ENCODE data around the gene IRF2BP2.

IRF2BP2 gene

DNA sequence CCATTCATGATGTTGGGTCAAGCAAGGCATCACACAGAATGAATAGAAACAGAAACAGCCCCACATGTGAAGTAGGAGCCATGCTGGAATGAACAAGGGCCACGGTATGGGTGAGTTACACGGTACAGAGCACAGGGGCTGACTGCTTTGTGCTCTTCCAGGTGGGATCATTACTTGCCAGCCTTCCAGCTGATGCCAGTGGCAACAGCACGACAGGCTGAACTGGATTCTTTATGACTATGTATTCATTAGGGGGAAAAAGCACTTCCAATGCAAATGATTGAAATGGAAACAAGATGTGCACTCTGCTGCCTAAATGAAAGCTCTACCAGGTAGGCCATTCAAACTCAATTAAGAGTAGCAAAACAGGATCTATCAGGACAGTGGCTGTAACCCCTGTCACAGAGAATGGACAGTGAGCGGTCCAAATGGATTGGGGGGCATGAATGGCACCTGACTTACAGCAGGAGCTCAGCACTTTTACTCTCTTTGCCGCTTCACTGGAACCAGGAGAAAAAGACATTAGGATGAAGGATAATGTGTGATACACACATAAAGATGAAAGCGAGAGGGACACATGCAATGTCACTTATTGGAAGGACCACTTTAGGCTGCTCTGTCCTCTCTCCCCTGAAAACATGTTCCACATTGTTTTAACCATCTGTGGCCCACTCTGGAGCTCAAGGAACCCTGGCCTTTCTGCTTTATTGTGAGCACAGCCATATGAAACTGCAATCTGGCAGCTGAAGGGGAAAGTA is 23.4 kb upstream of the IRF2BP2 start:
- DNase-seq = no peak

- DNase-seq = no peak
Measured at GRCh38 chr1:234632225-234632624, 22.2 kb upstream of the IRF2BP2 start.

DNA sequence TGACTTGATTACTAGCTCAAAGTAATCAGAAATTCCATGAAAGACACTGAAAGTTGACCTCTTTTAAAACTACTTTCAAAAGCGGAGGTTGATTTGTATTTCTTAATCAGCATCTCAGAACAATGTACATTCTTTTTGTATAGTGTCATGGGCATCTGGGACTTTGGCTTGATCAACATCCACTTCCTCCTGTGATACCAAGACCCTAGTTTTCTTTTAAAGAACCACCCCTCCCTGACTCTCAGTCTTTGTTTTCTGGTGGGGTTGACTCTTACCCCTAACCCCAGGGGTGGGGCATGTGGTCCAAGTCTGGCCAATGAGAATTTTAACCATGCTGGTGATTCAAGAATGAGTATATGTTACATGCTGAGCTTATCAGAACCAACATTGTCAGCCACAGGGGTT is 21.7 kb upstream of the IRF2BP2 start:
- no peak for DNase-seq

GRCh38 chr1:234629026-234629425 is 19.0 kb upstream of the IRF2BP2 start:
- no peak for DNase-seq

- DNase-seq = no peak
Measured at GRCh38 chr1:234628089-234628488, 18.1 kb upstream of the IRF2BP2 start.

DNA sequence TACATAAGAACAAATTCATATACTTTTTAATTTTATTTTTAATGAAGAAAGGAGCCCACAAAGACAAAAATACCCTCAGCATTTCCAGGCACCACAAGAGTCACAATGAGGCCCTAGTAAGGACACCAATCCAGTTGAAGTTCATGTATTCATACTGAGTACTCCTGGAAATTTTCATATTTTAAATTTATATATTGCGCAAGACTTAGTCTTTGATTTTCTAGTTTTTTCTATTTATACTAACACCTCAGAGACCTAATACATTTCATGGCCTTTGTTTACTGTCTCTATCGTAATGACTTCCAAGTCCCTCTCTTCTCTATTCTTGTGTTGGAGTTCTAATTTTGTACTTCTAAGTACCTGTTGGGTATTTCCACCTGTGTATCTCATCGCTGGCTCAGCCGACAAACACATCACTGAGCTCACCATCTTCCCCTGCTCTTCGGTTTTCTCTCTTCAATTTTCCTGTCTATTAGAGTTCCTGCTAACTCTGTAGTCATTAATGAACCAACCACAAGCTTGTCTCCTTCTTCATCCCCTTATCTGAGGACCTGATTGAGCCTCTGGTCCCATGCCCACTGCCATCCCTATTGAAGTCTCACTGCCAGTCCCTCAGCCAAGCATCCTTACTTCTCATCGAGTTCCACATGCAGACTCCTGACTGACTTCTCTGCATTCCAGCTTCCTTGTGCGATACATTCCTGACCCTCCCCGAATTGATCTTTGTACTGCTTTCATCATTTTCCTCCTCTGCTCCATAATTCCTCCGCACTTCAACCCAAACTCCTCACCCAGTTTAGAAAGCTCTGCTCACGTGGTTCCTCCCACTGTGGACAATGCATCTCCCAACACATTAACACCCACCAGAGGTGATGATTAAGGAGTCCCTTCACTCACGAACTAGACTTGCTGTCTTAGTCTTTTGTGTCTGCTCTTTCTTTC is 17.3 kb upstream of the IRF2BP2 start:
- no peak for DNase-seq

GRCh38 chr1:234626391-234626790 is 16.4 kb upstream of the IRF2BP2 start:
- no peak for DNase-seq

DNA sequence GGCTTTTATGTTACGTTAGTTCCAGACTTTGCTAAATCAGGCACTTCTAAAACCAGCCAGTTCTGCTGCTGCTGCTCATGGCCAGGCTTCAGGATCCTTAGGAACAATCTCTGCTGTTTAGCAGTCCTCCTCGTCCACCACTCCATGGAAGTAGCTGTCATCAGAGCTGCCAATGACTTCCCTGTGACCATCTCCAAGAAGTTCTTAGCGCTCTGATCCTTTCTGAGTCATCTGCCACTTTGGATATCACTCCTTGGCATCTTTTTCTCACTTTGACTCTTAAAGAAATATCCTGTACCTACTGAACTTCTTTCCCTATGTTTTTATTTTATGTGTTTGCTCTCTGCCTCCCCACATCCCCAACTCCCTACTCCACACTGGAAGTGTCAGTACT is 14.7 kb upstream of the IRF2BP2 start:
- no peak for DNase-seq

- DNase-seq = no peak
Measured at GRCh38 chr1:234621657-234622335, 11.8 kb upstream of the IRF2BP2 start.

DNA sequence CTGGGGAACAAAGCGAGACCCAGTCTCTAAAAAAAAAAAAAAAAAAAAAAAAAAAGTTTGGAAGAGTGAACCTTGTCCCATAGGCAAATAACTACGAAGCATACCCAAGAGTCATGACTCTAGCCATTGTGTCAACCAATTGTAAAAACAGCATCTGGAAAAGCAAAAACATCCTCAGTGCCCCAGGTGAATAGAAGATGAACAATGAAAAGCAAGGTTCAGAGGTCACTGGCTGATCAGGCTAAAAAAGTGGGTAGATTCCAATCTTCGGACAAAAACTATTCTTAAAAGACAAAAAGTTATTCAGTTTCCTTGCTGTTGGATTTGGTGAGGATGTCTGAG is 11.1 kb upstream of the IRF2BP2 start:
- no peak for DNase-seq

GRCh38 chr1:234620272-234621126 is 10.5 kb upstream of the IRF2BP2 start:
- DNase-seq = no peak

- DNase-seq = no peak
Measured at GRCh38 chr1:234619794-234620247, 9.8 kb upstream of the IRF2BP2 start.

DNA sequence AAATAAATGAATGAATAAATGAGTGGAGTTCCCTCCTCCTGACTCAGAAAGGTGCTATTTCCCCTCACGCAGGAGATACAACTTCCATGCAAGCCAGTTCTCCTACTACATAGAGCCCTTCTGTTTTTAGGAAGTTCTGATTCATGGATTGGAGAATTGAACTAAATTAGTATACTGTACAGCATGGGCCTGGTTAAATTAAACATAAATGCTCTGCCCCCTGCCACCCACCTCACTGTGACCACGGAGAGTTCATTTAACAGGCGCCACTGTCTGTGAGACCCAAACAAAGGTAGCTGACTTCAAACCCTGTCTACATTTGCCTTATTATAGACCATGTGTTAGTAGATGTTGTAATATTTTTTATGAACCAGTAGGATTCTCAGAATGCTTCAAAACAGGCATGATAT is 9.1 kb upstream of the IRF2BP2 start:
- no peak for DNase-seq

GRCh38 chr1:234618737-234619049 is 8.7 kb upstream of the IRF2BP2 start:
- no peak for DNase-seq

DNA sequence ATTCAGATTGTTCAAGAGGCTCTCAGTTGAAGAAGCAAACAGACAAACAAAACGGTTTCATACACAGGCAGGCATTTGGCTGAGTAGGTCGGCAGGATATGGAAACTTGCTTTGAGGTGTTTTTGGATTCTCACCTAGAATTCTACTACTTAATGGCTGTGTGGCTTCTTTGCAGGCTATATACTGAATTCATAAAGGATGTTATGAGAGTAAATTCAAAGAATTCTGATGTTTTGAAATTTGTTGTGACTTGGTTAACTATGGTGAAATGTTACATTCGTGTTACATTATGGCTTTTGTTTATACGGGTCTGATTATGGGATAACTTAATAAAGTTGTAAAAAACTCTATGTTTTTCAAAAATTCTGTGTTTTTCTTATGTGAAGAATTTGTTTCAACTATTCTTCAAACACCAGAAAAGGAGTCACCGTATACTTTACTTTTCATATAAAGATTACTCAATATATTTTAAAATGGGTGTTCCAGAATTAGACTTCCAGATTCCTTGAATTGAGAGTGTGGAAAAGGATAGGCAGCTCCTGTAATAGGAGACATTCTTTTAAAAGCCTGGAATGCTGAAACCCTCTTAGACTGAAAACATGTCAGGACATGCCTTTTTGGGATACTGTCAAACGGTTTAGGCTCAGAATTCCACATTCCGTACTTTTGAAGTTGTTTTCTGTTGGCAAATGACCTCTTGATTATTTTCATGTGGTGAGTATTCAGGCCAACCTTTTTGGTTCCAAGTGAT is 8.2 kb upstream of the IRF2BP2 start:
- DNase-seq = no peak

GRCh38 chr1:234617131-234617985 is 7.4 kb upstream of the IRF2BP2 start:
- no peak for DNase-seq

- DNase-seq = no peak
Measured at GRCh38 chr1:234616644-234617043, 6.7 kb upstream of the IRF2BP2 start.

DNA sequence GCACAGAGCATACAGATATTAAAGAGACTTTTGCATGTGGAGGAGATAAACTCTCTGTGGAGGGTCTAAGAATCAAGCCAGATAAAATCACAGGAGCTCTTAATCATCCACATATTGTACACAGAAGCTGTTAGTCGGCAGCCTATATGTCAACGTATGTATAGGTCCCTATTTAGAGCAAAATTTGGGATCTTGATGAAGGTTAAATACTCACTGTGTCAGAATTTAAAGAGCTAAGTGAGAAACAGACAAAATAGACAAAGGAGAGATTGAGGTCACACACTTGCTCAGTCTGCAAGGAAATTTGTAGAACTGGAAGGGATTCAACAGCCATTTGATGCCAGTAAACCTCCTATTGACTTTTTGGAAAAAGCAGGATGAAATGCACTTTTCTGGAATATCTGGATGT is 4.1 kb upstream of the IRF2BP2 start:
- DNase-seq = no peak

DNA sequence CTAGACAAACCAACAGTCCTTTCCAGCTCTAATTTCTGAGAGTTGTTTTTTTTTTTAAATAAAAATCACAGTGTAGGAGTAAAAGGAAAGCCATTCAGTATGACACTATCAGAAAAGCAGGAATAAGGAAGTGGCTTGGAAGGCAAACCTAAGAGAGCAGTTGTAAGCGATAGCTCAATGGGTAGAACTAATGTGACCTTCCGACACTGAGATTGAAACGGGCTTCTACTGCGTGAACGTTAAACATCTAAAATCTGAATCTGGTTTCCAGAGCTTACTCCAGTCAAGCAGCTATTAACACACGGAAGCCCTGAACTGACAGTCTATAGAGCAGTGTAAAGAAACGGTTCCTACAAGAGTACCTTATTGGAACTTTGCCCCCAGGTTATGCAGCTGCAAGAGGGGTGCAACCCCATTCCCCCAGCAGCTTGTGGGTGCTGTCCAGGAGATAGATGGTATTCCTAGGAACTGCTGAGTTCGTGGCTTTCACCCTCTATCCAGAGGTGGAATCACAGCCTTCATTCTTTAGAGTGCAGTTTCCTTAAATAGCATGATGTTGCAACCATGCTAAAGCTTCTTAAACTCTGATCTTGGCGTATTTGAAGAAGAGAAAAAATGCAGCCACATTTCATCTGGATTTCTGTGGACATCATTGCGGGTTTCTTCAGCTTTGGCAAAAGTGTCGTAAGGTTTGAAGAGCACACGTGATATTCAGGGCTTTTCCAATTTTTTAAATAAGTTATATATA is 3.3 kb upstream of the IRF2BP2 start:
- no peak for DNase-seq

All from stimulated activated CD4-positive, alpha-beta T cell treated with anti-CD3 and anti-CD28 coated beads, Interleukin-12 subunit alpha, Interleukin-12 subunit beta, amount 100 ng/mL, for 4 hours (primary cell).